Hypothalamus (tissue), 51 donors: ENCODE data around the gene FLII.
"Not testable (repeated sequence)": the region's sequence is repeated elsewhere in the genome, so short reads cannot be mapped to it uniquely, and the experiment has no call there.

Source experiments
- DNase-seq, 51 donors: peaks; one replicate each; lab custom pipeline; 2025; lab: John Stamatoyannopoulos, UW

Gene FLII

DNA sequence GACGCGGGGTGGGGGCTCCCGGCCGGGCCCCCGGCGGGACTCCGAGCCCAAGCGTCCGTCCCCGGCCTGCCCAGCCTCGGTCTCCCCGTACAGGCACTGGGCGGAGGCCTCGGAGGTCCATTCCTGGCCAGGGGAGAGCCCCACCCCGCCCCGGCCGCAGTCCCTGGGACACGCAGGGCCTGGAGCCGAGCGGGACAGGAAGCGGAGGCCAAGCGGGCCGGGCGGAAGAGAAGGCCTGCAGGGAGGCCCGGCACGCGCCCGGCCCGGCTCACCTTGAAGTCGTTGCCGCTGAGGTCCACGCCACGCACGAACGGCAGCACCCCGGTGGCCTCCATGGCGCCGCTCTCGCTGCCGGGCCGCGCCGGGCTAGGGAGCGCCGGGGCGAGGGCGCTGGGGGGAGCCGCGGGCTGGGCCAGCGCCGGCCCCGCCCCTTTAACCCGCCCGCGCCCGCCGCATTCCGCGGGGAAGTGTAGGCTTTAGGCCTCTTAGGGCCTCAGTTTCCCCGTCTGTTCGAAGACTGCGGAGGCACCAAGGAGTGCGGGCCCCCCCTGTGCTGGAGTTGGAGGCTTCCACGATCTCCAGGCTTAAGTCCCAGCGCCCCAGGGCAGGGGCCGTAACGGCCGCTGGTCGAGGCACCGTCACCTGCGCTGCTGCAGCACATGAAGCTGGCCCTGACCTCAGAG is at the start of gene FLII:
Gene FLII (minus strand): TSS at position 383 of the 683 bp plus-strand sequence. CDS start 48 bp downstream, at position 335.
- DNase-seq: peak in 46 of 51 donors; percentile 18 to 89 (median 56)

GRCh38 chr17:18303206-18303605 is 44.7 kb upstream of the FLII start:
- not testable (repeated sequence) for DNase-seq

DNA sequence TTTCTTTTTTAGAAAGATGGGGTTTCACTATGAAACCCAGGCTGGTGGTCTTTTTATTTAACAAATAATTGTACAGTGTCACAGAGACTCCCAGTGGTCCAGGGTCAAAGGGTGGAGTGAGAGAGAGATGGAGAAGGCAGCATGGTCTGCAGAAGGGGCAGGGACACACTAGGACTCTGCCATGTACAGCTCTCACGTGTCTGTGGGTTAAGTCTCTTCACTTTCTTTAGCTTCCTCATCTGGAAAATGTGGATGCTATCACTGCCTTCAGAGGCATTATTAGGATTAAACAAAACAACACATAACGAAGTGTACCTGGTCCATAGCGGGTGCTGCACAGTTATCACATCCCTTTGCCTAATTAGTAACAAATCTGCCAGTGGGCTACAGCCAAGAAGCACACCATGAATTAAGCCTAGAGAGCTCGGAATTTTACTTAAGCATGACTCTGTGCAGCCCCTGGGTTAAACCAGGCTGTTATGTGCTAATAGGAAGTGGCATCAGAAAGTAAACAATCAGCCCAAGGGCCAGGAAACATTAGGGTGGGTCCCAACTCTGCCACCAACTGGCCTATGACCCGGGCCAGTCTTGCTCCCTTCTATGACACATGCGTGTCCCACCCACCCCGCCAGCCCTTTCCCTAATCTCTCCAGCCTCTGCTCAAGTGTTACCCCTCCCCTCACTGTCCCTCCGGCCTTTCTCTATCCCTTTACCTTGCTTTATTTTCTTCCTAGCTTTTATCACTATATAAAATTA is 42.4 kb upstream of the FLII start:
- no peak for DNase-seq

DNA sequence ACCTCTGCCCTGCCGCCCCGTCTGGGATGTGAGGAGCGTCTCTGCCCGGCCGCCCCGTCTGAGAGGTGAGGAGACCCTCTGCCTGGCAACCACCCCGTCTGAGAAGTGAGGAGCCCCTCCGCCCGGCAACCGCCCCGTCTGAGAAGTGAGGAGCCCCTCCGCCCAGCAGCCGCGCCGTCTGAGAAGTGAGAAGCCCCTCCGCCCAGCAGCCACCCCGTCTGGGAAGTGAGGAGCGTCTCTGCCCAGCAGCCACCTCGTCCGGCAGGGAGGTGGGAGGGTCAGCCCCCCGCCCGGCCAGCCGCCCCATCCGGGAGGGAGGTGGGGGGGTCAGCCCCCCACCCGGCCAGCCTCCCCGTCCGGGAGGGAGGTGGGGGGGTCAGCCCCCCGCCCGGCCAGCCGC is 39.5 kb upstream of the FLII start:
- not testable (repeated sequence) for DNase-seq

DNA sequence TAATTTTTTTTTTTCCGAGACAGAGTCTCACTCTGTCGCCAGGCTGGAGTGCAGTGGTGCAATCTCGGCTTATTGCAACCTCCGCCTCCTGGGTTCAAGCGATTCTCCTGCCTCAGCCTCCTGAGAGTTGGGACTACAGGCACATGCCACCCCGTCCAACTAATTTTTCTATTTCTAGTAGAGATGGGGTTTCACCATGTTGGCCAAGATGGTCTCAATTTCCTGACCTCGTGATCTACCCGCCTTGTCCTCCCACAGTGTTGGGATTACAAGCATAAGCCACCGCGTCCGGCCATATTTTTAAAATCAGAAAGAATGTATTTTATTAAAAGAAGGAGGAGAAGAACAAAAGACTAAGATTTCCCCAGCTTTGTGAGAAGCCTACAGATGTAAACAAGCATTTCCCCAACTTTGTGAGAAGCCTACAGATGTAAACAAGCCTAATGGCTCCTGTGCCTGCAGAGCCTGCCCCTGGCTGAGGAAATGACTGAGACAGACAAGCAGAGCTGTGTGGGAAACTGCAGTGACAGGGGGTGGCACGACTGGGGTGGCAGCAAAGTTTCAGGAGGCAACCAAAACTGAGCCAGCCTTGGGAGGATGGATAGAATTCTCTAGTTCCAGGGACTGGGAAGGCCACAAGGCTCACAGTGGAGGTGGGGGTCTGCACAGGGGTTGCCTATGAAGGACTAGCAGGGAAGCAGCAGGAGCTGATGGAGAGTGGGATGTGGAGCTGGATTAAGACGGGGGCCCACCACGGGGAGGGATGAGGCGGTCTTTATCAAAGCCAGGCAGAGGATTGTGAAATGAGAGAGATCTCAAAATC is 33.4 kb upstream of the FLII start:
- no peak for DNase-seq

- no peak for DNase-seq
Observed at GRCh38 chr17:18285296-18285695, 26.8 kb upstream of the FLII start.

- DNase-seq: no peak
Observed at GRCh38 chr17:18281788-18282187, 23.2 kb upstream of the FLII start.

DNA sequence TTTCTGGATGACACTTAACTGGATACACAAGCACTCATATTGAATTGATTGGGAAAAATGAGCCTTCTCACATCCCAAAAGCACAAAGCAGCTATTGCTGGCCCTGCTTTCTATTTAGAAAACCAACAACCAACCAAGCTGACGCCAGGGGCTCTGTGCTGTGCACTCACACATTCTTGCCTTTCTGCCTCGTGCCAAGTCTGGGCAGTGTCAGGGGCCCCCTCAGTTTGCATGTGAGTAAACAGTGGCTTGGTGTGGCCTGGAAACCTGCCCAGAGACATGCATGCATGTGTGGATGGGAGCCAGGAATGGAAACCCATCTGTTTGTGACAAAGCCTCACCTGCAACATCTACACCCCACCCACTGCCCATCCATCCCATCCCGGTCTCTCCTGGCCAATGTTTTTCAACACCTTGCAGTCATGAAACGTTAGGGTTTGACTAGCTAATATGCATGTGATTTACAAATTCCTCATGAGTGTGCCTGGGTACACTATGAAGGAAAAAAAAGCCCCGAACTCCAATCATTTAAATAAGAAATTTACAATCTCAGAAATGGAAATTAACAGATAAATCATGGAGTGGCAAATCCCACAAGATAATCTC is 22.3 kb upstream of the FLII start:
- DNase-seq: no peak

GRCh38 chr17:18280249-18280648 is 21.7 kb upstream of the FLII start:
- no peak for DNase-seq

DNA sequence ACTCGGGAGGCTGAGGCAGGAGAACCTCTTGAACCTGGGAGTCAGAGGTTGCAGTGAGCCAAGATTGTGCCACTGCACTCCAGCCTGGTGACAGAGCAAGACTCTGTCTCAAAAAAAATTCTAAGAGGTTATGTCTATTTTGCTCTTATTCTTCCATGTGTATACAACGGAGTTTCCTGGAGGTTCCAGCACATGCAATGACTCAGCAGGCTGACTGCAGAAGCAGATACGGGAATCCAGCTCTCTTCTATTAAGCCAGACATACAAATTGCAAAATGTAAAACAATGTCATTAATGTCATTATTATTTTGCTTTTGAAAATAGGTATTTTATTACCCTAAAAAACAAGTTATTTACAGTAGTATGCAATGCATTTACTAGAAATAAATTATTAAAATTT is 20.3 kb upstream of the FLII start:
- DNase-seq: no peak

DNA sequence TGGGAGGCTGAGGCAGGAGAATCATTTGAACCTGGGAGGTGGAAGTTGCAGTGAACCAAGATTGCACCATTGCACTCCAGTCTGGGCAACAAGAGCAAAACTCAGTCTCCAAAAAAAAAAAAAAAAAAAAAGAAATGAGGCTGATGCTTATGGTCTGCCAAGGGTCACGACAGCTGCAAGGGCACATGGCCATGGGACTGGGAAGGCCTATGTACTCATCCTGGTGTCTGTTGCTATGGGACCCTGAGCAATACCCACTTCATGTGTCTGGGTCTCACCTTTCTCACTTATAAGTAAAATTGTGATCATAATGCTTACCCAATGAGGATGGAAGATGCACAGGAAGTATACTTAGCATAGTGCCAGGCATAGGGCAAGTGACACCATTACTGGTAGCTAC is 18.5 kb upstream of the FLII start:
- DNase-seq: no peak

DNA sequence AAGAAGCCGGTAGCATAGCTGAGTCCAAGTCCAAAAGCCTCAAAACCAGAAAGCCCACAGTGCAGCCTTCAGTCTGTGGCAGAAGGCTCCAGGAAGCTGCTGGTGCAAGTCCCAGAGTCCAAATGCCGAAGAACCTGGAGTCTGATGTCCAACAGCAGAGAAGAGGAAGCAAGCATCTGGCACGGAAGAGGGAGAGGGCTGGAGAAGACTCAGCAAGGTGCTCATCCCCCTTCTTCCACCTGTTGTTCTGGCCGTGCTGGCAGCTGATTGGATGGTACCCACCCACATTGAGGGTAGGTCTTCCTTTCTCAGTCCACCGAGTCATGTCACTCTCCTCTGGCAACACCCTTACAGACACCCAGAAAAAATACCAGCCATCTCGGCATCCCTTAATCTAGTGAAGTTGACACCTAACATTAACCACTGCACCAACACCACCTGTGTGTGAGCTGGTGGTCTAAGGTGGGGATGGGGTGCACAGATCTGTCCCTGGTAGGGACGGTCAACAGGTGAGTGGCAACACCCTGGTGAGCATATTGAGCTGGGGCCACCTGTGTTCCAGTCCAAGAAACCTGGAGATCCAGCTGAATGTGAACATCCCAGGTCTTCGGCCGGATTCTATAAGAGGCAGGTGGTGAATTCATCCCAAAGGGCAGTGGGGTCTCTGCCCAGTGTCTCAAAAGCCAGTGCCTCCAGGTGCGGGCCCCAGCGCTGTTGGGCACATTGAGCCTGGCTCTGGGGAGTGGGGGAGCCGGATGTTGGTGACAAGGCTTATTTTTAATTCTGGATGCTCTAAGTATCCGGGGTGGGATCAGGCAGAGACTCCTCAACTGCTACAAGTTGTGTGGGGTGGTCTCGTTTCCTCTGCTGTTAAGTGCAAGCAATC is 11.8 kb upstream of the FLII start:
- DNase-seq: no peak

- no peak for DNase-seq
Observed at GRCh38 chr17:18267927-18268711, 9.6 kb upstream of the FLII start.

DNA sequence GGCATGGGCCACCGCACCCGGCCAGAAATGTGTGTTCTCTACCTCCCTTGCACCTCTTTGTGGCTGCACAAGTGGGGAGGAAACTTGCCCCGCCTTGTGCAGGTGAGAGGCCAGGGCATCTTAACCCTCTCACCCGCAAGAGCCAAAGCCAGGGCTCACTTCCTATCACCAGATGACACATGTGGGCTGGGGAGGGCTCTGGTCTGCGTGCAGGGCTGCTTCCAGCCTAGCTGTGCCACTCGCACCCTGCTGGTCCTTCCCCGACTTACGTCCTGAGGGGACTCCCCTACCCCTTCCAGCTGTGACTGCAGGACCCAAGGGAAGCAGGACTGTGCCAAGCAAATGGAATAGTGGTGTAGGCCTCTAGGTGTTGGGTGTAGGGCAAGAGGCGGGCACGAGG is 8.8 kb upstream of the FLII start:
- no peak for DNase-seq

- no peak for DNase-seq
Observed at GRCh38 chr17:18263885-18264682, 5.5 kb upstream of the FLII start.

DNA sequence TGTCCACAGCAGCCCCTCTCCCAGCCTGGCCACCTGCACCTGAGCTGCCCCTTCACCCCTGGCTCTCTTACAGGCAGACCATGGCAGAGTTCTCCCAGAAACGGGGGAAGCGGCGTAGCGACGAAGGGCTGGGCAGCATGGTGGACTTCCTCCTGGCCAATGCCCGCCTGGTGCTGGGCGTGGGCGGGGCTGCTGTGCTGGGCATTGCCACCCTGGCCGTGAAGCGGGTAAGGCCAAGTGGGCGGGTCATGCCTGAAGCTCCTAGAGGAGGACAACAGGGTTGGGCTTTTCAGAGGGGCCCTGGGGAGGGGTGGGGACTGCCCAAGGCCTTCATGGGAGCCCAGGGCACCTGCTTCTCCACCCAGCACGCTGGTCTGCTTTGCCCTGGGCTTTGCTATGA is 4.1 kb upstream of the FLII start:
- no peak for DNase-seq

DNA sequence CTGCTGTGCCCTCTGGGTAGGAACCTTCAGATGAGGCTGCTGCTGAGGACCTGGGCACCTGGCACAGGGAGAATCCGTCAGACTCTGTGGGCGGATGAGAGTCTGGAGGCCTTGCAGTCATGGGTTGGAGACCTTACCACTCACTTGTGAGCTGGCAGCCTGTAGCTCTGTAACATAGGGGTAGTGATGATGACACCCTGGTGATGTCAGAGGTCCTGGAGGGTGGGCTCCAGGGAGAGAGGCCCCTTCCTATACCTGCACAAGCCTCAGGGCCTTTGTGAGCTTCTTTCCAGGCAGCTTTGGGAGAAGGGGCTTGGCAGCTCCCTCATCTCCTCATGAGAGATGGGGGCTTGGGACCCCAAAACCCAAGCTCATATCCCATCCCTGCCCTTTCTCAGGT is 3.6 kb upstream of the FLII start:
- no peak for DNase-seq

- DNase-seq: no peak
Observed at GRCh38 chr17:18261659-18262058, 3.1 kb upstream of the FLII start.
